GM19043 (cell line): ENCODE data around the gene CENPL.
"Not testable (repeated sequence)": the region's sequence is repeated elsewhere in the genome, so short reads cannot be mapped to it uniquely, and the experiment has no call there.

ENCODE experiments used
- ATAC-seq: cut with Tn5 transposase; IDR thresholded peaks from one replicate; pipeline ENCODE4 v1.9.1; 2021; ENCODE audit warnings: low read depth; ENCODE audit not compliant: unreplicated experiment

CENPL gene

GRCh38 chr1:173859547-173859946, 34.9 kb upstream of the CENPL start:
- ATAC-seq: not testable (repeated sequence)

- ATAC-seq: no peak
Measured at GRCh38 chr1:173857363-173857917, 32.8 kb upstream of the CENPL start.

GRCh38 chr1:173856903-173857302, 32.2 kb upstream of the CENPL start:
- no peak for ATAC-seq

- no peak for ATAC-seq
Measured at GRCh38 chr1:173856014-173856413, 31.3 kb upstream of the CENPL start.

GRCh38 chr1:173853074-173853473, 28.4 kb upstream of the CENPL start:
- no peak for ATAC-seq

GRCh38 chr1:173852105-173852504, 27.4 kb upstream of the CENPL start:
- ATAC-seq: no peak

- ATAC-seq: no peak
Measured at GRCh38 chr1:173832748-173833147, 8.1 kb upstream of the CENPL start.

GRCh38 chr1:173827611-173828010, 2.9 kb upstream of the CENPL start:
- ATAC-seq: no peak

GRCh38 chr1:173823781-173824314, 835 bp downstream of the CENPL start:
- peak; percentile 37 for ATAC-seq

GRCh38 chr1:173821680-173822079, 3.0 kb downstream of the CENPL start:
- no peak for ATAC-seq

GRCh38 chr1:173818459-173818858, 6.2 kb downstream of the CENPL start:
- ATAC-seq: no peak

GRCh38 chr1:173813654-173814053, 11.0 kb downstream of the CENPL start:
- not testable (repeated sequence) for ATAC-seq

GRCh38 chr1:173802961-173803360, 21.7 kb downstream of the CENPL start:
- ATAC-seq: no peak

GRCh38 chr1:173799995-173800394, 24.7 kb downstream of the CENPL start:
- ATAC-seq: not testable (repeated sequence)

- ATAC-seq: no peak
Measured at GRCh38 chr1:173798078-173798477, 26.6 kb downstream of the CENPL start.

GRCh38 chr1:173789841-173790240, 34.8 kb downstream of the CENPL start:
- no peak for ATAC-seq

GRCh38 chr1:173784997-173785396, 39.7 kb downstream of the CENPL start:
- no peak for ATAC-seq

- no peak for ATAC-seq
Measured at GRCh38 chr1:173779936-173780335, 44.7 kb downstream of the CENPL start.

- no peak for ATAC-seq
Measured at GRCh38 chr1:173775578-173776226, 49.0 kb downstream of the CENPL start.

GRCh38 chr1:173771560-173771959, 53.1 kb downstream of the CENPL start:
- no peak for ATAC-seq

- not testable (repeated sequence) for ATAC-seq
Measured at GRCh38 chr1:173770330-173770729, 54.4 kb downstream of the CENPL start.

GRCh38 chr1:173768827-173769226, 55.9 kb downstream of the CENPL start:
- no peak for ATAC-seq
